HG03159 (cell line): Measurements from ENCODE around the gene RGS19.

Experiments
- ATAC-seq: cut with Tn5 transposase; IDR thresholded peaks from one replicate; pipeline ENCODE4 v1.9.1; 2021; ENCODE audit warnings: mild to moderate bottlenecking, moderate library complexity; ENCODE audit not compliant: unreplicated experiment

The RGS19 gene

GRCh38 chr20:64037498-64038213 is 41.7 kb downstream of the RGS19 start:
- no peak for ATAC-seq

DNA sequence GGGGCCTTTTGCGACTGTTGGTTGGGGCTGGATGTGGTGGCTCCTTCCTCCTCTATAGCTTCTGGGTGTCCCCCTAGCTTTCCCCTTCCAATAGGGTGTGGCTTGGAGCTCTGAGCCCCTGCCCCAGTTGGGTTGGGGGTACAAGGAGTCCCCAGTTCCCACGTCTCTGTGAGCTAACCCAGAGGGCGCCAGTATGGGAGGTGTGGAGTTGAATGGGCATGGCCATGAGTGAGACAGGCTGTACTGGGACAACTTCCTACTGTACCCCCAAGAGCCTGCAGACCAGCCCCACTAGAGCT is 42.2 kb downstream of the RGS19 start:
- no peak for ATAC-seq

DNA sequence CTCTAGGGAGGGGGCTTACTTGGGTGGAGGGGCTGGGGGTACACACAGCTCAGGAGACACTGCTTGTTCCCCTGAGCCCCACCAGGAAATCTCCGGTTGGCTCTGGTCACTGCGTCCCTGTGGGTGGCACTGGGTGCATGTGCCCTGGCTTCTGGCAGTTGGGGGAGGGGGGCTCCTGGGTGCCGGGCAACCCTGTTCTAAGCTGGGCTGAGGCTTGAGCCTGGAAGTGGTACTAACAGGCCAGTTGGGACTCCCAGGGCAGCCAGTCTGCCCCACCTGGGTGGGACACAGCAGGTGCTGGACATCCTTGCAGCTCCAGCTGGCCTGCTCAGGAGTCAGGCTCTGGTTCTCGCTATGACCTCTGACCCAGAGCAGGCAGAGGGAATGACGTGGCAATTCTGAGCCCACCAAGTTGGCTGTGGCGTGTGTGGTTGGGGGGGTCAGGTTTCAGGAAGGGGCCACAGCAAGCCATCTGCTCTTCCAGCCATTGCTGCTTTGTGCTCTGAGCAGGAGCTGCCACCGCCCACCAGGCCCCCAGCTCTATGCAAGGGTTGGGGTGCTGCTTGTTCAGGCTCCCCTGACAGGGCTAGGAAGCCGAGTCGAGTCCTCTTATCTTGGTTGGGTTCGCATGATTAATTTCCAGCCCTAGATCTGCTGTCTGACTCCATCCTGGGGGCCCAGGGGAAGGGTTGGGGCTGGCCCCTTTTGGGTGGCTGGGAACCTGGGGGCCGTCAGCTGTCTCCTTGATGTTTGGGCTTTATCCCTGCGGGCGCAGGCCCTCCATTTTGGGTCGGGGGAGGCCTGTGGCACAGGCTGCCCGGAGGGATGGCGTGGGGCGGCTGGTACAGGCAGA is 42.7 kb downstream of the RGS19 start:
- ATAC-seq: no peak

DNA sequence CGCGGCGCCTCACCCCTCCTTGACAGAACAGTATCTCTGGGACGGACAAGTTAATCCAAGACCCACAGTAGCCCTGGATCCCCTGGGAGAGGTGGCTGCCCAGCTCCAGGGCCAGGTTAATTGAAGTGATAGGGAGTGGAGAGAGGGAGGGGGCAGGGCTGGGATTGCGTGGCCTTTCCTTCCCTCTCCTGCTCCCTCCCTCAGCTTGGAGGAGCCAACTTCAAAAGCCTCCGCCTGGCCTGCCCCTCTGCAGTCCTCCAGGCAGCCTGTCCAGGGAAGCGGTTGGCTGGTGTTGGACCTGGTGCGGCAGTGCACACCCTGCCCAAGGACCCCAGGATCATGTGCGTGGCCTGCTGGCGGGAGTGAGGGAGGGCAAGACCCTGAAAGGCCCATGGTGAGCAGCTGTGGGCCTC is 43.4 kb downstream of the RGS19 start, which contains the start of gene C20orf204:
C20orf204 (plus strand) TSS at position 250 of the 413 bp plus-strand sequence; CDS start at position 392, 142 bp downstream.
- ATAC-seq: no peak

- no peak for ATAC-seq
Observed at GRCh38 chr20:64035066-64035932, 44.0 kb downstream of the RGS19 start.

- ATAC-seq: no peak
Observed at GRCh38 chr20:64033981-64034493, 45.3 kb downstream of the RGS19 start.

DNA sequence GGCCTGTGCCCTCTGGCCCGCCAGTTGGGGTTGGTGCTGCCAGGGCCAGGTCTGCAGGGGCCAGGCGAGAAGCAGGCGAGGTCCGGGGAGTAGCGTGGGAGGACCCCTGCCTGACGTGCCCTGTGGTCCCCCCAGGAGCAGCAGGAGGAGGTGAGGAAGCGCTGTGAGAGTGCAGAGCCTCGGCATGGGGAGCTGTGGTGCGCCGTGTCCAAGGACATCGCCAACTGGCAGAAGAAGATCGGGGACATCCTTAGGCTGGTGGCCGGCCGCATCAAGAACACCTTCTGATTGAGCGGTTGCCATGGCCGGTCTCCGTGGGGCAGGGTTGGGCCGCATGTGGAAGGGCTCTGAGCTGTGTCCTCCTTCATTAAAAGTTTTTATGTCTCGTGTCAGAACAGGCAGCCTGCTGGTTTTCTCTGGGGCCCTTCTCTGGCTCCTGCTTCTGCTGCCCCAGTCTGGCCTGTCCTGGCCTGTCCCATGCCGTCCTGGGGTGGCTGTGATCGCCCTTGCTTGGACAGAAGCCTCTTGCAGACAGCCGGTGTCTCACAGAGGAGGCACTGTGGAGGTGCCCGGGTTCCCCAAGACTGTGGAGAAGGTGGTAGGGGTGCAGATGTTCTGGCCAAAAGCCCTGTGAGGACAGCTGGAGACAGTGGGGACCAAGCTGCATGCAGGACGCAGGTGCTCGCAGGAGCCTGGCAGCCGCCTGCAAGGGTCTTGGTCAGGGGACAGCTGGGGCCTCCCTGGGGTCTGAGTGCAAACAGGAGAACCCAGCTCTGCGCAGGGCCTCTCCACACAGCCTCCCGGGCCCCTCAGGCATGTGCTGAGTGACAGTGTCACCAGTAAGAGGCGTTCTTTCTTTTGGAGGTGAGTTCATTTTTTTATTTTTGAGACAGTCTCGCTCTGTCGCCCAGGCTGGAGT is 46.4 kb downstream of the RGS19 start:
- ATAC-seq: no peak

GRCh38 chr20:64031822-64032314 is 47.5 kb downstream of the RGS19 start:
- ATAC-seq: no peak

GRCh38 chr20:64030371-64031134 is 48.8 kb downstream of the RGS19 start:
- no peak for ATAC-seq

GRCh38 chr20:64029293-64030117 is 49.8 kb downstream of the RGS19 start:
- ATAC-seq: no peak

DNA sequence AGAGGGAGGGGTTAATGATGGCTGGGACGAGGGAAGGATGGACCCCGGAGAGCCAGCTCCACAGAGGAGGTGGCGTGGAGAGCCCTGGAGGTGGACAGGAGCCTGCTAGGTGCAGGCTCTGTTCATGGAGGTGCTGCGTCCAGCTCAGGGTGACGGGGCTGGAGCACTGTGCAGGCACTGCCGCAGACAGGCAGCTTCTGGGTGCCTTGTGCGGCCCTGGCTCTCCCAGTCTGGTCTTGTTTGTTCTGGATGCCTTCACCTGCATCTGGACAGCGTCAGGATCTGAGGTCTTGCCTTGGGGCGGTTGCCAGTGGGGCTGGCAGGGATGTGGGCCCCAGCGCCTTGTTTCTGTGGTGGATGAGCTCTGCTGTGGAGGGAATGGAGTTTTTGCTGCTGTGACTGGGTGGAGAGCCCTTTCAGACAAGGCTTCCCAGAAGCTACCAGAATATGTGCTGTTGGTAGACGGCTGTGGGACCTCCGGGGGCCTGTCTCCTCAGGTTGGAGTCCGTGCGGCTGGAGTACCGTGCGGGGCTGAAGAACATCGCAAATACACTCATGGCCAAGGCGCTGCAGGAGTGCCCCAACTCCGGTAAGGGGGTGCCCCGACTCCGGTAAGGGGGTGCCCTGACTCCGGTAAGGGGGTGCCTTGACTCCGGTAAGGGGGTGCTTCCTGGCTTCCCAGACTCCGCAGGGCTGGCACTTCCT is 51.2 kb downstream of the RGS19 start:
- ATAC-seq: no peak

DNA sequence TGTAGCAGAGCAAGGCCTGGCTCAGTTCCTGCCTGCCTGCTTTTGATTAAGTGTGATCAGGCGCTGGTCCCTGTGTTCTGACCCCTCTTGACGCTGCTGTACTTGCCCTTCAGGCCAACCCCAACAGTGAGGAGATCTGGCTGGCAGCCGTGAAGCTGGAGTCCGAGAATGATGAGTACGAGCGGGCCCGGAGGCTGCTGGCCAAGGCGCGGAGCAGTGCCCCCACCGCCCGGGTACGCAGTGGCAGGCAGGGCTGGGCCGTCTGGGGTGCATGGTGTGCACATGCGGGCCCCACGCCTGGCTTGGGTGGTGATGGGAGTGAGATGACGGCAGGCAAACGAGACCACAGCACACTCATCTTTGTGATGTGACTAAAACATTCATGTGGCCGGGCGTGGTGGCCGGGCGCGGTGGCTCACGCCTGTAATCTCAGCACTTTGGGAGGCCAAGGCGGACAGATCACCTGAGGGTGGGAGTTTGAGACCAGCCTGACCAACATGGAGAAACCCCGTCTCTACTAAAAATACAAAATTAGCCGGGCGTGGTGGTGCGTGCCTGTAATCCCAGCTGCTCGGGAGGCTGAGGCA is 53.4 kb downstream of the RGS19 start:
- ATAC-seq: no peak

GRCh38 chr20:64025101-64025825 is 54.1 kb downstream of the RGS19 start:
- ATAC-seq: no peak

- no peak for ATAC-seq
Observed at GRCh38 chr20:64024141-64024990, 55.0 kb downstream of the RGS19 start.

DNA sequence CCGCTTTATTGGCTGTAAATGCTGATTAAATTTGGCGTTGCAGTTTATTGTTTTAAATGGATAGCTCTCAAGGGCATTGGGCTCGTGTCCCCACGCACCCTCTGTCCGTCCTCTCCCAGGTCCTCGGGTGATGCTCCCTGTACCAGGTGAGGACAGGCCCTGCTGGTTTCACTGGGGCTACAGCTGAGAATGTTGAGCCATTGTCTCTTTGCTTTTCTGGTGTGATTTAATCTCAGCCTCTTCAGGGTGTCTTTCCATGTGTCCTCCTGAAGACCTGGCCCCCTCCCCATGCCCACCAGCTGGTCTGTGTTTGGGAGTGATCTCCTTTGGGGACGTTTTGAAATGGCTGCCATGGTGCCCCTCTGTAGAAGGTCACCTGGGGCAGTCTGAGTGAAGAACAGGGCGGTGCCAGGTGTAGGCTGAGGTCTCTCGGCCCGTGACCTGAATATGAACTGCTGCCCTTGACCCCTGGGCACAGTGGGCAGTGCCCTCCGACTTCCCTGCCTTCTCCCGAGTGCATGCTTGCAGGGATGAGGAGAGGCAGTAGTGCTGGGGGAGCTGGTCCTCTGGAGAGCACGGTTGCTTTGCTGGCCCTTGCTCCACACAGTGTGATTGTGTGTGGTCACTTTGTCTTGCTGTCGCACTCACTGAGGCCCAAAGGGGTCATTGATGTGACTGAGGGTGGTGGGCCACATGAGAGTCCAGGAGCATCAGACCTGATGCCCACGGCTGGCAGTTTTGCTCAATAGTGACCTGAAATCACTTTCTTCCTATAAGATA is 55.8 kb downstream of the RGS19 start:
- no peak for ATAC-seq
